Endothelial cell of umbilical vein (primary cell): ENCODE results near the gene NEURL1B. TPM values are rescaled to one million over a fixed set of nuclear protein-coding genes. Genes with fewer than 3 reads are reported as not detected.

Source experiments
- BruUV-seq: library from RNA; stranded (reverse); fragments of 400-500 nt; replicated peaks from 2 replicates; lab custom pipeline; 2021; lab: Mats Ljungman, UMichigan
- CTCF ChIA-PET: fragments of 300-600, 350-600 bp; sonication (Branson Sonifier 250); formaldehyde crosslinking; loops from one replicate; lab custom pipeline; 2021; ENCODE audit warnings: antibody characterized with exemption, inconsistent platforms; lab: Charles Lee
- POLR2A ChIA-PET: fragments of 300-600, 350-600 bp; sonication (Branson Sonifier 250); formaldehyde crosslinking; loops from one replicate; lab custom pipeline; 2021; ENCODE audit warnings: antibody characterized with exemption, inconsistent platforms; lab: Charles Lee
- DNase-seq: peaks from one replicate; pipeline ENCODE4 v3.0.0-alpha.2; 2011; ENCODE audit warnings: low read depth, low spot score
- FAIRE-seq: peaks from 2 replicates; lab custom pipeline; 2011; peaks lifted over from hg19 to GRCh38; lab: Jason Lieb, UNC
- H2AFZ ChIP-seq: 2 replicates; pipeline ENCODE4 v1.6.0; 2012; ENCODE audit warnings: low read depth, low read length, control low read depth, inconsistent platforms
- H3K27ac ChIP-seq: 2 replicates; pipeline ENCODE4 v1.5.1; 2011; ENCODE audit warnings: low read depth, mild to moderate bottlenecking, control low read depth, low read length, moderate library complexity; ENCODE audit not compliant: insufficient read depth
- H3K27me3 ChIP-seq, 2 experiments: 2 replicates each; pipeline versions ENCODE4 v1.6.0 to v1.6.1; 2011; ENCODE audit warnings: low read length in 2 of 2, mixed read lengths in 1 of 2; ENCODE audit not compliant: control insufficient read depth in 2 of 2, insufficient read depth in 2 of 2
- H3K36me3 ChIP-seq, 2 experiments: 2 replicates in 1 of 2; 3 replicates in 1 of 2; pipeline ENCODE4 v1.5.1; 2011; ENCODE audit warnings: low read length in 2 of 2, mild to moderate bottlenecking in 1 of 2, moderate library complexity in 1 of 2; ENCODE audit not compliant: control insufficient read depth in 2 of 2, insufficient read depth in 2 of 2; ENCODE audit errors: extremely low read depth in 1 of 2
- H3K4me1 ChIP-seq: 3 replicates; pipeline ENCODE4 v1.5.1; 2011; ENCODE audit warnings: mild to moderate bottlenecking, low read length; ENCODE audit not compliant: control insufficient read depth, insufficient read depth; ENCODE audit errors: extremely low read depth
- H3K4me2 ChIP-seq: 2 replicates; pipeline ENCODE4 v1.6.1; 2011; ENCODE audit warnings: low read length, control low read depth, mixed read lengths; ENCODE audit not compliant: insufficient read depth
- H3K4me3 ChIP-seq, 3 experiments: fragments of 200-600 bp in 1 of 3; sonication (generic), shearing (Covaris generic) in 1 of 3; replicated peaks in 1 of 3; 2 replicates each; pipeline ENCODE4 v1.5.1; 2011 to 2016; ENCODE audit warnings: control low read depth in 3 of 3, low read length in 3 of 3, mild to moderate bottlenecking in 2 of 3, inconsistent platforms in 1 of 3, low read depth in 1 of 3, moderate library complexity in 1 of 3; ENCODE audit not compliant: insufficient read depth in 1 of 3
- H3K79me2 ChIP-seq: 2 replicates; pipeline ENCODE4 v1.6.0; 2012; ENCODE audit warnings: low read length, inconsistent platforms; ENCODE audit not compliant: control insufficient read depth, insufficient read depth
- H3K9ac ChIP-seq: replicated peaks from 2 replicates; pipeline ENCODE3; 2011; ENCODE audit warnings: low read length, control low read depth; ENCODE audit not compliant: insufficient read depth; ENCODE audit errors: extremely low read depth
- H3K9me1 ChIP-seq: replicated peaks from 3 replicates; pipeline ENCODE4 v1.6.0; 2011; ENCODE audit warnings: mild to moderate bottlenecking, low read length; ENCODE audit not compliant: control insufficient read depth, insufficient read depth; ENCODE audit errors: extremely low read depth
- H3K9me3 ChIP-seq: replicated peaks from 2 replicates; pipeline ENCODE4 v1.5.1; 2012; ENCODE audit warnings: low read length, inconsistent platforms; ENCODE audit not compliant: control insufficient read depth, insufficient read depth
- H4K20me1 ChIP-seq: replicated peaks from 2 replicates; pipeline ENCODE3; 2011; ENCODE audit warnings: mild to moderate bottlenecking, low read length; ENCODE audit not compliant: control insufficient read depth, insufficient read depth; ENCODE audit errors: extremely low read depth
- CTCF ChIP-seq, 2 donors: IDR thresholded peaks; 1 replicate in 1 of 2; 2 replicates in 1 of 2; pipeline ENCODE4 v1.5.1; 2011; ENCODE audit warnings: low read length in 2 of 2, mild to moderate bottlenecking in 2 of 2, moderate library complexity in 2 of 2, control low read depth in 1 of 2, inconsistent platforms in 1 of 2, low read depth in 1 of 2; ENCODE audit not compliant: insufficient read depth in 1 of 2; ENCODE audit errors: extremely low read depth in 1 of 2
- FOS ChIP-seq: IDR thresholded peaks from 2 replicates; pipeline ENCODE4 v1.6.1; 2011; ENCODE audit warnings: mild to moderate bottlenecking, low read length, moderate library complexity, borderline replicate concordance; ENCODE audit not compliant: insufficient read depth
- JUN ChIP-seq: IDR thresholded peaks from 2 replicates; pipeline ENCODE4 v1.6.1; 2011; ENCODE audit warnings: borderline replicate concordance, low read depth; ENCODE audit not compliant: insufficient read length, insufficient read depth
- MAX ChIP-seq: IDR thresholded peaks from 2 replicates; pipeline ENCODE4 v1.6.1; 2011; ENCODE audit not compliant: insufficient read depth, insufficient read length
- MYC ChIP-seq: IDR thresholded peaks from one replicate; pipeline ENCODE4 v1.6.1; 2011; ENCODE audit warnings: mild to moderate bottlenecking, low read depth, low read length
- POLR2A ChIP-seq: IDR thresholded peaks from 2 replicates; pipeline ENCODE4 v1.6.1; 2012; ENCODE audit warnings: low read depth, mild to moderate bottlenecking, control low read depth, low read length
- POLR2AphosphoS5 ChIP-seq: IDR thresholded peaks from 2 replicates; pipeline ENCODE4 v1.6.1; 2012; ENCODE audit warnings: low read depth, mild to moderate bottlenecking, control low read depth, low read length, moderate library complexity; ENCODE audit not compliant: insufficient read depth
- dilution Hi-C: fragments of 300-500 bp; cut with MboI; formaldehyde crosslinking; loops from one replicate; pipeline ENCODE4 v1.15.0; 2019; ENCODE audit warnings: low sequenced_read_pairs; ENCODE audit not compliant: extremely low pct_ligation_motif_present
- intact Hi-C: fragments of 100-400 bp; cut with micrococcal nuclease; formaldehyde crosslinking; loops from one replicate; pipeline ENCODE4 v1.10.0; 2022
- polyA plus RNA-seq, 4 experiments: library from polyadenylated mRNA; depleted of rRNA in 3 of 4; stranded (reverse) in 3 of 4; unstranded in 1 of 4; fragments of >200 nt; gene quantifications; 2 replicates each; pipeline versions ENCODE4 v1.2.1 to v1.2.3, GENCODE V29; 2011 to 2012; ENCODE audit warnings: missing spikeins in 1 of 4
- total RNA-seq: library from RNA; stranded (reverse); gene quantifications from 2 replicates; pipeline ENCODE4 v1.2.3, GENCODE V29; 2021

The NEURL1B gene
- total and polyA plus RNA-seq, 2 donors (not counting 3 experiments of a cell fraction or from before 2014, with no cell fraction given), result 0.44 to 1.6 TPM

GRCh38 chr5:172723508-172723907 is 82.4 kb downstream of the NEURL1B start:
- H3K9ac ChIP-seq, result no peak overlapping the region
- no peaks in the 10 kb centered on the region for H3K9me1 ChIP-seq
- H3K36me3 ChIP-seq, result no peaks in the 10 kb centered on the region
- no peak overlapping the region for H2AFZ ChIP-seq
- FAIRE-seq, result no peak
- BruUV-seq, result no TSS peak
- peaks cover 5% of the 10 kb centered on the region for H3K4me1 ChIP-seq
- CTCF ChIA-PET, result interaction anchor here (1.6 to 3.4 kb wide), 3 partner anchors 9 to 209 kb away, joined by 4 to 17 read pairs (median 7); no protein-coding TSS in a partner anchor
- no peak for DNase-seq
- no peaks in the 10 kb centered on the region for H4K20me1 ChIP-seq
- TF ChIP-seq FOS, result no peak
- no peak for TF ChIP-seq MYC
- TF ChIP-seq JUN, result no peak
- TF ChIP-seq POLR2AphosphoS5, result no peak
- TF ChIP-seq CTCF (IDR thresholded peaks at IDR 0.05; ENCODE audit: extremely low read depth in 1 of 2, insufficient read depth in 1 of 2, low read depth in 1 of 2, low read length in 2 of 2), result no peak
- no peak for TF ChIP-seq MAX
- no peak for TF ChIP-seq POLR2A
- no peaks in the 10 kb centered on the region for H3K9me3 ChIP-seq
- POLR2A ChIA-PET, result no interaction called here
- intact Hi-C loops, result no loop called here
- dilution Hi-C loops, result no loop called here
- H3K79me2 ChIP-seq, result no peaks in the 10 kb centered on the region
- no peak overlapping the region for H3K4me3 ChIP-seq
- no peak overlapping the region for H3K27ac ChIP-seq
- no peak overlapping the region for H3K4me2 ChIP-seq
- no peaks in the 10 kb centered on the region for H3K27me3 ChIP-seq
